GM18951 (cell line): ENCODE results near the gene PRSS22.

Source experiments
- POLR2A ChIP-seq: IDR thresholded peaks from 4 replicates; pipeline ENCODE4 v1.6.1; 2011; ENCODE audit warnings: mild to moderate bottlenecking; ENCODE audit not compliant: insufficient read length, insufficient read depth; ENCODE audit errors: extremely low read depth
- in situ Hi-C: fragments of 300-500 bp; cut with MboI; formaldehyde crosslinking; loops from one replicate; pipeline ENCODE4 v1.12.0; 2022; ENCODE audit warnings: low sequenced_read_pairs, mixed read lengths, inconsistent platforms; ENCODE audit not compliant: unreplicated experiment

Gene PRSS22

GRCh38 chr16:2804728-2805127 is 53.2 kb downstream of the PRSS22 start:
- TF ChIP-seq POLR2A: no peak
- in situ Hi-C loops: no loop called here

DNA sequence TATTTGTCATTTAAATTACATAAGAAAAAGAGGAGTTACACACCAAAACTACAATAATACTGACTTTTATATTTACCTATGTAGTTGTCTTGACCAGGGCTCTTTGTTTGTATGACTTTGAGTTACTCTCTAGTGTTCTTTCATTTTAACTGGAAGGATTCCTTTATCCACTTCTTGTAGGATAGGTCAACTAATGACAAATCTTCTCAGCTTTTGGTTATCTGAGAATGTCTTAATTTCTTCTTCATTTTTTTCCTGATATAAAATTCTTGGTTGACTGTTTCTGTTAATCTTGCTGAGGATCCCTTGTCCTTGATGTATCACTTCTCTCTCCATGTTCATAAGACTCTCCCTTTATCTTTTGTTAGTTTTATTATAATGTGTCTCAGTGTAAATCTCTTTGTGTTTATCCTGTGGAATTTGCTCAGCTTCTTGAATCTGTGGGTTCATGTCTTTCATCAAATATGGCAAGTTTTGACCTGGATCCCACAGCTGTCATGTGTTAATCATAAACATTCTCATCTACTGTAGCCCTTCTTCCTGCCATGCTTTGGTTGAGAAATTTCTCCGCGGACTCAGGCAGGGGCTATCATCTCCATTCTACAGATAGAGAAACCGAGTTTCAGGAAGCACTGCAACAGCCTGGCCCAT is 54.3 kb downstream of the PRSS22 start:
- no peak for TF ChIP-seq POLR2A
- in situ Hi-C loops: no loop called here
